HCT116 (cell line): ENCODE measurements around the gene ARID3A.

ENCODE experiments used
- EGR1 ChIP-seq: IDR thresholded peaks from 2 replicates; pipeline ENCODE4 v1.6.1; 2012; ENCODE audit warnings: low read depth
- EZH2 ChIP-seq: fragments of 200-600 bp; sonication (generic); IDR thresholded peaks from 2 replicates; pipeline ENCODE4 v1.6.1; 2017; ENCODE audit warnings: antibody characterized with exemption, mixed run types
- EZH2phosphoT487 ChIP-seq: fragments of 200-600 bp; IDR thresholded peaks from 2 replicates; pipeline ENCODE4 v1.6.1; 2018; ENCODE audit warnings: antibody characterized with exemption, borderline replicate concordance
- FOSL1 ChIP-seq: IDR thresholded peaks from 2 replicates; pipeline ENCODE4 v1.6.1; 2012; ENCODE audit warnings: low read depth
- POLR2A ChIP-seq: IDR thresholded peaks from 2 replicates; pipeline ENCODE4 v1.7.0; 2011; ENCODE audit warnings: borderline replicate concordance; ENCODE audit not compliant: insufficient read depth, insufficient read length; ENCODE audit errors: extremely low read depth
- POLR2AphosphoS5 ChIP-seq: IDR thresholded peaks from 2 replicates; pipeline ENCODE4 v1.6.1; 2011; ENCODE audit warnings: mild to moderate bottlenecking, low read depth, low read length, moderate library complexity
- RAD21 ChIP-seq: IDR thresholded peaks from 2 replicates; pipeline ENCODE4 v1.6.1; 2012; ENCODE audit warnings: low read depth, mild to moderate bottlenecking
- SP1 ChIP-seq: IDR thresholded peaks from 2 replicates; pipeline ENCODE4 v1.6.1; 2012; ENCODE audit warnings: low read depth
- YY1 ChIP-seq: IDR thresholded peaks from 2 replicates; pipeline ENCODE4 v1.6.1; 2011; ENCODE audit warnings: low read length, low read depth, moderate library complexity, mild to moderate bottlenecking; ENCODE audit not compliant: insufficient replicate concordance; ENCODE audit errors: extremely low read depth
- ZFX ChIP-seq: fragments of 450-650 bp; IDR thresholded peaks from 2 replicates; pipeline ENCODE4 v1.6.1; 2017
- ZNF274 ChIP-seq: fragments of 200-500 bp; sonication (Bioruptor generic); IDR thresholded peaks from 2 replicates; pipeline ENCODE4 v1.6.1; 2014; ENCODE audit warnings: mild to moderate bottlenecking, low read depth, low read length, inconsistent platforms
- TF ChIP-seq, protein P1 (sequence below), 3 experiments: fragments of 200-600 bp in 1 of 3; sonication (generic) in 1 of 3; IDR thresholded peaks in 2 of 3; conservative IDR thresholded peaks in 1 of 3; 2 replicates each; pipeline ENCODE4 v1.5.1; 2012 to 2017; ENCODE audit warnings: low read depth in 2 of 3, low read length in 2 of 3, antibody characterized with exemption in 1 of 3, borderline replicate concordance in 1 of 3, control low read depth in 1 of 3, mild to moderate bottlenecking in 1 of 3, mixed read lengths in 1 of 3, mixed run types in 1 of 3, moderate library complexity in 1 of 3; ENCODE audit not compliant: insufficient read depth in 1 of 3
- TF ChIP-seq, protein P2 (sequence below): IDR thresholded peaks from 2 replicates; pipeline ENCODE4 v1.6.1; 2012; ENCODE audit warnings: low read depth
- TF ChIP-seq, protein P3 (sequence below): IDR thresholded peaks from 2 replicates; pipeline ENCODE4 v1.6.1; 2011; ENCODE audit warnings: mild to moderate bottlenecking, low read length, moderate library complexity; ENCODE audit not compliant: insufficient replicate concordance; ENCODE audit errors: extremely low read depth

DNA sequence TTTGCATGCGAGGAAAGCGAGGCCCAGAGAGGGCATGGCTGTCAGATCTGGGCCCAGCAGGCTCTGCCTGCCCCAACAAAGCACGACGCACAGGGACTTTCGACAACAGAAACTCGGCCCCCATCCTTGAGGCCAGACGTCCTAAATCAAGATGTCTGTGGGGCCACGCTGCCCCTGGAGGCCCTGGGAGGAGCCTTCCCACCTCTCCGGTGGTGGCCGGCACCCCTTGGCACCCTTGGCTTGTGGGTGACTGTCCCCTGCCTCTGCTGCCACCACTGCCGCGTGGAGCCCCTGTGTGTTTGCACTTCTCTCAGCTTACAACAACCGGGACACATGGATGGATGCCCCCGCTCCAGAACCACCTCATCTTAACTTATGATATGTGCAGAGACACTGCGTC lies 62.7 kb downstream of the ARID3A start:
- TF ChIP-seq, protein P1, sequence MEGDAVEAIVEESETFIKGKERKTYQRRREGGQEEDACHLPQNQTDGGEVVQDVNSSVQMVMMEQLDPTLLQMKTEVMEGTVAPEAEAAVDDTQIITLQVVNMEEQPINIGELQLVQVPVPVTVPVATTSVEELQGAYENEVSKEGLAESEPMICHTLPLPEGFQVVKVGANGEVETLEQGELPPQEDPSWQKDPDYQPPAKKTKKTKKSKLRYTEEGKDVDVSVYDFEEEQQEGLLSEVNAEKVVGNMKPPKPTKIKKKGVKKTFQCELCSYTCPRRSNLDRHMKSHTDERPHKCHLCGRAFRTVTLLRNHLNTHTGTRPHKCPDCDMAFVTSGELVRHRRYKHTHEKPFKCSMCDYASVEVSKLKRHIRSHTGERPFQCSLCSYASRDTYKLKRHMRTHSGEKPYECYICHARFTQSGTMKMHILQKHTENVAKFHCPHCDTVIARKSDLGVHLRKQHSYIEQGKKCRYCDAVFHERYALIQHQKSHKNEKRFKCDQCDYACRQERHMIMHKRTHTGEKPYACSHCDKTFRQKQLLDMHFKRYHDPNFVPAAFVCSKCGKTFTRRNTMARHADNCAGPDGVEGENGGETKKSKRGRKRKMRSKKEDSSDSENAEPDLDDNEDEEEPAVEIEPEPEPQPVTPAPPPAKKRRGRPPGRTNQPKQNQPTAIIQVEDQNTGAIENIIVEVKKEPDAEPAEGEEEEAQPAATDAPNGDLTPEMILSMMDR (IDR thresholded peaks at IDR 0.05 in 2 of 3, conservative IDR thresholded peaks at IDR 0.05 in 1 of 3; ENCODE audit: borderline replicate concordance in 1 of 3, insufficient read depth in 1 of 3, low read depth in 2 of 3, low read length in 2 of 3): no peak
- TF ChIP-seq SP1: no peak
- TF ChIP-seq, protein P2, sequence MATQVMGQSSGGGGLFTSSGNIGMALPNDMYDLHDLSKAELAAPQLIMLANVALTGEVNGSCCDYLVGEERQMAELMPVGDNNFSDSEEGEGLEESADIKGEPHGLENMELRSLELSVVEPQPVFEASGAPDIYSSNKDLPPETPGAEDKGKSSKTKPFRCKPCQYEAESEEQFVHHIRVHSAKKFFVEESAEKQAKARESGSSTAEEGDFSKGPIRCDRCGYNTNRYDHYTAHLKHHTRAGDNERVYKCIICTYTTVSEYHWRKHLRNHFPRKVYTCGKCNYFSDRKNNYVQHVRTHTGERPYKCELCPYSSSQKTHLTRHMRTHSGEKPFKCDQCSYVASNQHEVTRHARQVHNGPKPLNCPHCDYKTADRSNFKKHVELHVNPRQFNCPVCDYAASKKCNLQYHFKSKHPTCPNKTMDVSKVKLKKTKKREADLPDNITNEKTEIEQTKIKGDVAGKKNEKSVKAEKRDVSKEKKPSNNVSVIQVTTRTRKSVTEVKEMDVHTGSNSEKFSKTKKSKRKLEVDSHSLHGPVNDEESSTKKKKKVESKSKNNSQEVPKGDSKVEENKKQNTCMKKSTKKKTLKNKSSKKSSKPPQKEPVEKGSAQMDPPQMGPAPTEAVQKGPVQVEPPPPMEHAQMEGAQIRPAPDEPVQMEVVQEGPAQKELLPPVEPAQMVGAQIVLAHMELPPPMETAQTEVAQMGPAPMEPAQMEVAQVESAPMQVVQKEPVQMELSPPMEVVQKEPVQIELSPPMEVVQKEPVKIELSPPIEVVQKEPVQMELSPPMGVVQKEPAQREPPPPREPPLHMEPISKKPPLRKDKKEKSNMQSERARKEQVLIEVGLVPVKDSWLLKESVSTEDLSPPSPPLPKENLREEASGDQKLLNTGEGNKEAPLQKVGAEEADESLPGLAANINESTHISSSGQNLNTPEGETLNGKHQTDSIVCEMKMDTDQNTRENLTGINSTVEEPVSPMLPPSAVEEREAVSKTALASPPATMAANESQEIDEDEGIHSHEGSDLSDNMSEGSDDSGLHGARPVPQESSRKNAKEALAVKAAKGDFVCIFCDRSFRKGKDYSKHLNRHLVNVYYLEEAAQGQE: no peak
- TF ChIP-seq POLR2A: no peak
- TF ChIP-seq EZH2: no peak
- TF ChIP-seq POLR2AphosphoS5: no peak
- TF ChIP-seq, protein P3, sequence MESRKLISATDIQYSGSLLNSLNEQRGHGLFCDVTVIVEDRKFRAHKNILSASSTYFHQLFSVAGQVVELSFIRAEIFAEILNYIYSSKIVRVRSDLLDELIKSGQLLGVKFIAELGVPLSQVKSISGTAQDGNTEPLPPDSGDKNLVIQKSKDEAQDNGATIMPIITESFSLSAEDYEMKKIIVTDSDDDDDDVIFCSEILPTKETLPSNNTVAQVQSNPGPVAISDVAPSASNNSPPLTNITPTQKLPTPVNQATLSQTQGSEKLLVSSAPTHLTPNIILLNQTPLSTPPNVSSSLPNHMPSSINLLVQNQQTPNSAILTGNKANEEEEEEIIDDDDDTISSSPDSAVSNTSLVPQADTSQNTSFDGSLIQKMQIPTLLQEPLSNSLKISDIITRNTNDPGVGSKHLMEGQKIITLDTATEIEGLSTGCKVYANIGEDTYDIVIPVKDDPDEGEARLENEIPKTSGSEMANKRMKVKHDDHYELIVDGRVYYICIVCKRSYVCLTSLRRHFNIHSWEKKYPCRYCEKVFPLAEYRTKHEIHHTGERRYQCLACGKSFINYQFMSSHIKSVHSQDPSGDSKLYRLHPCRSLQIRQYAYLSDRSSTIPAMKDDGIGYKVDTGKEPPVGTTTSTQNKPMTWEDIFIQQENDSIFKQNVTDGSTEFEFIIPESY: no peak
- no peak for TF ChIP-seq YY1
- TF ChIP-seq EGR1: no peak
- TF ChIP-seq FOSL1: no peak
- TF ChIP-seq EZH2phosphoT487: no peak
- no peak for TF ChIP-seq ZFX
- TF ChIP-seq ZNF274: no peak
- TF ChIP-seq RAD21: no peak
